ENCODE results near the gene TCAF1. TPM values are rescaled to one million over a fixed set of nuclear protein-coding genes. Genes with fewer than 3 reads are reported as not detected.

The TCAF1 gene
- total and polyA plus RNA-seq, 2 donors (not counting 3 experiments of a cell fraction or from before 2014, with no cell fraction given), result 29.0 to 48.3 TPM

DNA sequence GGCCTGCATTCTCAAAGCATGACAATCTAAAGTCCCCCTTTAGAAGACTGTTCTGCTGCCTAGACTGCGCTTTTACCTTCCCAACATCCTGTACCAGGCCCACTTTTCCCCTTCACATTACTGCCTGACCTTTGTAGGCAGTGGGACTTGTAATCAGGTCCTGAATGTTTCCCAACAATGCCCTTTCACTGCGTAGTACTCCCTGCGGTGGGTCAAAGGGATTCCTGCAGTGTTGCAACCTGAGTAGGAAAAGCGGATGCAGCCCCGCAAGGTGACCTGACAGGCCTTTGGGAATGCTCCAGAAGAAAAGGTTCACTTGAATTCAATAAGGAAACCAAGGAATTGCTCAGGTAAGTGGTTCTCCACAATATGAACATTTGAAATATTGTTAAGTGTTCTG lies 4.9 kb upstream of the TCAF1 start:
- no peaks in the 10 kb centered on the region for H3K79me2 ChIP-seq (ENCODE audit: control insufficient read depth, insufficient read depth, low read length)
- ChIA-PET CTCF (interaction anchor here (1.6 kb wide), 1 partner anchor 14 kb away, joined by 5 read pairs; no protein-coding TSS in a partner anchor), POLR2A (no interaction called here)
- no peaks in the 10 kb centered on the region for H4K20me1 ChIP-seq (replicated peaks; ENCODE audit: control insufficient read depth, extremely low read depth, insufficient read depth, low read length)
- no peaks in the 10 kb centered on the region for H3K9me1 ChIP-seq (replicated peaks; ENCODE audit: control insufficient read depth, extremely low read depth, insufficient read depth, low read length)
- FAIRE-seq (no peak), DNase-seq (ENCODE audit: low read depth, low spot score) (no peak)
- no peak overlapping the region for H3K4me3 ChIP-seq (replicated peaks in 1 of 3; ENCODE audit: insufficient read depth in 1 of 3, low read depth in 1 of 3, low read length in 3 of 3)
- no peak overlapping the region for H3K4me2 ChIP-seq (ENCODE audit: insufficient read depth, low read length)
- H3K27me3 ChIP-seq (ENCODE audit: control insufficient read depth in 2 of 2, insufficient read depth in 2 of 2, low read length in 2 of 2), result peaks cover 0 to 20% of the 10 kb centered on the region in 2 experiments
- H3K9me3 ChIP-seq (replicated peaks; ENCODE audit: control insufficient read depth, insufficient read depth, low read length), result no peaks in the 10 kb centered on the region
- no peak overlapping the region for H2AFZ ChIP-seq (ENCODE audit: low read depth, low read length)
- H3K27ac ChIP-seq (ENCODE audit: insufficient read depth, low read depth, low read length), result no peak overlapping the region
- H3K4me1 ChIP-seq (ENCODE audit: control insufficient read depth, extremely low read depth, insufficient read depth, low read length), result no peaks in the 10 kb centered on the region
- no TSS peak for BruUV-seq (replicated peaks)
- no peak overlapping the region for H3K9ac ChIP-seq (replicated peaks; ENCODE audit: extremely low read depth, insufficient read depth, low read length)
- intact Hi-C loops (cut with micrococcal nuclease), result loop anchor here (10.0 kb wide), 1 partner anchor 488 kb away; no protein-coding TSS in a partner anchor
- no peaks in the 10 kb centered on the region for H3K36me3 ChIP-seq (ENCODE audit: control insufficient read depth in 2 of 2, extremely low read depth in 1 of 2, insufficient read depth in 2 of 2, low read length in 2 of 2)
- dilution Hi-C loops (cut with MboI; ENCODE audit: extremely low pct_ligation_motif_present, low sequenced_read_pairs), result no loop called here
- no peak for TF ChIP-seq EZH2 (IDR thresholded peaks at IDR 0.05; ENCODE audit: borderline replicate concordance, low read depth, low read length, severe bottlenecking)
- no peak for TF ChIP-seq FOS (IDR thresholded peaks at IDR 0.05; ENCODE audit: borderline replicate concordance, insufficient read depth, low read length)
- TF ChIP-seq, protein P1, sequence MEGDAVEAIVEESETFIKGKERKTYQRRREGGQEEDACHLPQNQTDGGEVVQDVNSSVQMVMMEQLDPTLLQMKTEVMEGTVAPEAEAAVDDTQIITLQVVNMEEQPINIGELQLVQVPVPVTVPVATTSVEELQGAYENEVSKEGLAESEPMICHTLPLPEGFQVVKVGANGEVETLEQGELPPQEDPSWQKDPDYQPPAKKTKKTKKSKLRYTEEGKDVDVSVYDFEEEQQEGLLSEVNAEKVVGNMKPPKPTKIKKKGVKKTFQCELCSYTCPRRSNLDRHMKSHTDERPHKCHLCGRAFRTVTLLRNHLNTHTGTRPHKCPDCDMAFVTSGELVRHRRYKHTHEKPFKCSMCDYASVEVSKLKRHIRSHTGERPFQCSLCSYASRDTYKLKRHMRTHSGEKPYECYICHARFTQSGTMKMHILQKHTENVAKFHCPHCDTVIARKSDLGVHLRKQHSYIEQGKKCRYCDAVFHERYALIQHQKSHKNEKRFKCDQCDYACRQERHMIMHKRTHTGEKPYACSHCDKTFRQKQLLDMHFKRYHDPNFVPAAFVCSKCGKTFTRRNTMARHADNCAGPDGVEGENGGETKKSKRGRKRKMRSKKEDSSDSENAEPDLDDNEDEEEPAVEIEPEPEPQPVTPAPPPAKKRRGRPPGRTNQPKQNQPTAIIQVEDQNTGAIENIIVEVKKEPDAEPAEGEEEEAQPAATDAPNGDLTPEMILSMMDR (IDR thresholded peaks at IDR 0.05; ENCODE audit: extremely low read depth in 1 of 2, insufficient read depth in 1 of 2, low read depth in 1 of 2, low read length in 2 of 2), result no peak
- no peak for TF ChIP-seq POLR2AphosphoS5 (IDR thresholded peaks at IDR 0.05; ENCODE audit: insufficient read depth, low read depth, low read length)
- no peak for TF ChIP-seq POLR2A (IDR thresholded peaks at IDR 0.05; ENCODE audit: low read depth, low read length)
- TF ChIP-seq, protein P2, sequence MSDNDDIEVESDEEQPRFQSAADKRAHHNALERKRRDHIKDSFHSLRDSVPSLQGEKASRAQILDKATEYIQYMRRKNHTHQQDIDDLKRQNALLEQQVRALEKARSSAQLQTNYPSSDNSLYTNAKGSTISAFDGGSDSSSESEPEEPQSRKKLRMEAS (IDR thresholded peaks at IDR 0.05; ENCODE audit: insufficient read depth, insufficient read length), result no peak
- no peak for TF ChIP-seq JUN (IDR thresholded peaks at IDR 0.05; ENCODE audit: borderline replicate concordance, insufficient read depth, insufficient read length, low read depth)
- no peak for TF ChIP-seq MYC (IDR thresholded peaks at IDR 0.05; ENCODE audit: low read depth, low read length)
- no peak for TF ChIP-seq GATA2 (IDR thresholded peaks at IDR 0.05; ENCODE audit: insufficient read depth, insufficient read length, low read depth, low read length)
